HEK293 (cell line): ENCODE data around the gene PCDHGC5.

Experiments used
- GLI2 ChIP-seq: fragments of 450-650 bp; formaldehyde crosslinking; IDR thresholded peaks from 2 replicates; pipeline ENCODE4; 2017; ENCODE audit warnings: missing biosample characterization, missing genetic modification characterization, low read depth, borderline replicate concordance
- KLF10 ChIP-seq: fragments of 450-650 bp; IDR thresholded peaks from 2 replicates; pipeline ENCODE4 v1.5.1; 2018; ENCODE audit warnings: missing biosample characterization, mild to moderate bottlenecking, missing genetic modification characterization
- KLF16 ChIP-seq: fragments of 450-650 bp; formaldehyde crosslinking; IDR thresholded peaks from 2 replicates; pipeline ENCODE4 v1.5.1; 2017; ENCODE audit warnings: missing biosample characterization, missing genetic modification characterization
- MZF1 ChIP-seq: fragments of 450-650 bp; formaldehyde crosslinking; IDR thresholded peaks from 2 replicates; pipeline ENCODE4 v1.5.1; 2017; ENCODE audit warnings: missing biosample characterization, missing genetic modification characterization, borderline replicate concordance
- RBAK ChIP-seq: fragments of 450-650 bp; formaldehyde crosslinking; IDR thresholded peaks from 2 replicates; pipeline ENCODE4 v1.5.1; 2016; ENCODE audit warnings: missing biosample characterization, missing genetic modification characterization
- SALL2 ChIP-seq: fragments of 450-650 bp; formaldehyde crosslinking; IDR thresholded peaks from 2 replicates; pipeline ENCODE4 v1.5.0; 2017; ENCODE audit warnings: missing biosample characterization, mild to moderate bottlenecking, missing genetic modification characterization, borderline replicate concordance
- TRIM28 ChIP-seq: IDR thresholded peaks from 2 replicates; pipeline ENCODE4 v1.6.1; 2011; ENCODE audit warnings: low read length, control low read depth, borderline replicate concordance
- ZBTB8A ChIP-seq: fragments of 450-650 bp; formaldehyde crosslinking; IDR thresholded peaks from 2 replicates; pipeline ENCODE4 v1.5.1; 2016; ENCODE audit warnings: missing biosample characterization, missing genetic modification characterization
- ZFP69B ChIP-seq: fragments of 450-650 bp; formaldehyde crosslinking; IDR thresholded peaks from 2 replicates; pipeline ENCODE4 v1.5.1; 2016; ENCODE audit warnings: missing biosample characterization, missing genetic modification characterization
- ZNF2 ChIP-seq: fragments of 450-650 bp; formaldehyde crosslinking; IDR thresholded peaks from 2 replicates; pipeline ENCODE4 v1.5.1; 2016; ENCODE audit warnings: missing biosample characterization, missing genetic modification characterization
- ZNF274 ChIP-seq, 2 experiments: fragments of 200-500 bp in 1 of 2; fragments of 450-650 bp in 1 of 2; sonication (Bioruptor generic) in 1 of 2; formaldehyde crosslinking in 1 of 2; IDR thresholded peaks; 2 replicates each; pipeline versions ENCODE4 v1.5.1 to v1.6.1; 2014 to 2016; ENCODE audit warnings: borderline replicate concordance in 1 of 2, inconsistent platforms in 1 of 2, low read length in 1 of 2, missing biosample characterization in 1 of 2, missing genetic modification characterization in 1 of 2
- ZNF521 ChIP-seq: fragments of 450-650 bp; formaldehyde crosslinking; IDR thresholded peaks from 2 replicates; pipeline ENCODE4 v1.5.1; 2017; ENCODE audit warnings: missing biosample characterization, mild to moderate bottlenecking, missing genetic modification characterization
- ZNF548 ChIP-seq: fragments of 450-650 bp; formaldehyde crosslinking; IDR thresholded peaks from 2 replicates; pipeline ENCODE4 v1.5.1; 2016; ENCODE audit warnings: missing biosample characterization, missing genetic modification characterization
- ZNF558 ChIP-seq: fragments of 450-650 bp; formaldehyde crosslinking; IDR thresholded peaks from 2 replicates; pipeline ENCODE4 v1.5.1; 2016; ENCODE audit warnings: missing biosample characterization, missing genetic modification characterization
- ZNF560 ChIP-seq: fragments of 450-650 bp; formaldehyde crosslinking; IDR thresholded peaks from 2 replicates; pipeline ENCODE4 v1.5.1; 2017; ENCODE audit warnings: missing biosample characterization, missing genetic modification characterization, borderline replicate concordance
- ZNF571 ChIP-seq: fragments of 450-650 bp; formaldehyde crosslinking; IDR thresholded peaks from 2 replicates; pipeline ENCODE4 v1.5.0; 2017; ENCODE audit warnings: missing biosample characterization, missing genetic modification characterization
- ZNF629 ChIP-seq: fragments of 450-650 bp; formaldehyde crosslinking; IDR thresholded peaks from 2 replicates; pipeline ENCODE4 v1.5.1; 2017; ENCODE audit warnings: missing biosample characterization, missing genetic modification characterization
- ZNF660 ChIP-seq: fragments of 450-650 bp; IDR thresholded peaks from 2 replicates; pipeline ENCODE4 v1.5.1; 2018; ENCODE audit warnings: missing biosample characterization, mild to moderate bottlenecking, missing genetic modification characterization
- ZNF707 ChIP-seq: fragments of 450-650 bp; formaldehyde crosslinking; IDR thresholded peaks from 2 replicates; pipeline ENCODE4 v1.5.1; 2016; ENCODE audit warnings: missing biosample characterization, missing genetic modification characterization
- ZNF768 ChIP-seq: fragments of 450-650 bp; formaldehyde crosslinking; IDR thresholded peaks from 2 replicates; pipeline ENCODE4 v1.5.1; 2018; ENCODE audit warnings: missing biosample characterization, mild to moderate bottlenecking, missing genetic modification characterization
- TF ChIP-seq, protein P1 (sequence below): fragments of 450-650 bp; formaldehyde crosslinking; IDR thresholded peaks from 2 replicates; pipeline ENCODE4 v1.5.1; 2017; ENCODE audit warnings: missing biosample characterization, missing genetic modification characterization
- TF ChIP-seq, protein P2 (sequence below): fragments of 450-650 bp; formaldehyde crosslinking; IDR thresholded peaks from 2 replicates; pipeline ENCODE4 v1.5.1; 2016; ENCODE audit warnings: missing biosample characterization, missing genetic modification characterization
- TF ChIP-seq, protein P3 (sequence below): fragments of 450-650 bp; formaldehyde crosslinking; IDR thresholded peaks from 2 replicates; pipeline ENCODE4 v1.5.1; 2017; ENCODE audit warnings: missing biosample characterization, missing genetic modification characterization

PCDHGC5 gene

DNA sequence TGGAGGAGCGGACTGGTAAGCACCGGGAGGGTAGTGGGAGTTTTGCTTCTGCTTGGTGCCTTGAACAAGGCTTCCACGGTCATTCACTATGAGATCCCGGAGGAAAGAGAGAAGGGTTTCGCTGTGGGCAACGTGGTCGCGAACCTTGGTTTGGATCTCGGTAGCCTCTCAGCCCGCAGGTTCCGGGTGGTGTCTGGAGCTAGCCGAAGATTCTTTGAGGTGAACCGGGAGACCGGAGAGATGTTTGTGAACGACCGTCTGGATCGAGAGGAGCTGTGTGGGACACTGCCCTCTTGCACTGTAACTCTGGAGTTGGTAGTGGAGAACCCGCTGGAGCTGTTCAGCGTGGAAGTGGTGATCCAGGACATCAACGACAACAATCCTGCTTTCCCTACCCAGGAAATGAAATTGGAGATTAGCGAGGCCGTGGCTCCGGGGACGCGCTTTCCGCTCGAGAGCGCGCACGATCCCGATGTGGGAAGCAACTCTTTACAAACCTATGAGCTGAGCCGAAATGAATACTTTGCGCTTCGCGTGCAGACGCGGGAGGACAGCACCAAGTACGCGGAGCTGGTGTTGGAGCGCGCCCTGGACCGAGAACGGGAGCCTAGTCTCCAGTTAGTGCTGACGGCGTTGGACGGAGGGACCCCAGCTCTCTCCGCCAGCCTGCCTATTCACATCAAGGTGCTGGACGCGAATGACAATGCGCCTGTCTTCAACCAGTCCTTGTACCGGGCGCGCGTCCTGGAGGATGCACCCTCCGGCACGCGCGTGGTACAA is 12.6 kb upstream of the PCDHGC5 start (continued):
- TF ChIP-seq, protein P1, sequence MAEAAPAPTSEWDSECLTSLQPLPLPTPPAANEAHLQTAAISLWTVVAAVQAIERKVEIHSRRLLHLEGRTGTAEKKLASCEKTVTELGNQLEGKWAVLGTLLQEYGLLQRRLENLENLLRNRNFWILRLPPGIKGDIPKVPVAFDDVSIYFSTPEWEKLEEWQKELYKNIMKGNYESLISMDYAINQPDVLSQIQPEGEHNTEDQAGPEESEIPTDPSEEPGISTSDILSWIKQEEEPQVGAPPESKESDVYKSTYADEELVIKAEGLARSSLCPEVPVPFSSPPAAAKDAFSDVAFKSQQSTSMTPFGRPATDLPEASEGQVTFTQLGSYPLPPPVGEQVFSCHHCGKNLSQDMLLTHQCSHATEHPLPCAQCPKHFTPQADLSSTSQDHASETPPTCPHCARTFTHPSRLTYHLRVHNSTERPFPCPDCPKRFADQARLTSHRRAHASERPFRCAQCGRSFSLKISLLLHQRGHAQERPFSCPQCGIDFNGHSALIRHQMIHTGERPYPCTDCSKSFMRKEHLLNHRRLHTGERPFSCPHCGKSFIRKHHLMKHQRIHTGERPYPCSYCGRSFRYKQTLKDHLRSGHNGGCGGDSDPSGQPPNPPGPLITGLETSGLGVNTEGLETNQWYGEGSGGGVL, result no peak
- TF ChIP-seq ZNF571 (tag by site-specific recombination), result no peak
- TF ChIP-seq ZBTB8A (tag by site-specific recombination), result peak; percentile 44; the same call in 1 of the 2 replicates
- TF ChIP-seq ZFP69B (tag by site-specific recombination), result no peak
- TF ChIP-seq ZNF521 (tag by site-specific recombination), result no peak
- TF ChIP-seq ZNF558 (tag by site-specific recombination), result no peak
- 0 out of 2 replicates have a peak, but pooled peaks have one; percentile 14 for TF ChIP-seq ZNF2
- TF ChIP-seq ZNF707, result no peak
- no peak; the same call in 1 of the 2 replicates for TF ChIP-seq ZNF660
- no peak for TF ChIP-seq KLF10
- TF ChIP-seq, protein P2, sequence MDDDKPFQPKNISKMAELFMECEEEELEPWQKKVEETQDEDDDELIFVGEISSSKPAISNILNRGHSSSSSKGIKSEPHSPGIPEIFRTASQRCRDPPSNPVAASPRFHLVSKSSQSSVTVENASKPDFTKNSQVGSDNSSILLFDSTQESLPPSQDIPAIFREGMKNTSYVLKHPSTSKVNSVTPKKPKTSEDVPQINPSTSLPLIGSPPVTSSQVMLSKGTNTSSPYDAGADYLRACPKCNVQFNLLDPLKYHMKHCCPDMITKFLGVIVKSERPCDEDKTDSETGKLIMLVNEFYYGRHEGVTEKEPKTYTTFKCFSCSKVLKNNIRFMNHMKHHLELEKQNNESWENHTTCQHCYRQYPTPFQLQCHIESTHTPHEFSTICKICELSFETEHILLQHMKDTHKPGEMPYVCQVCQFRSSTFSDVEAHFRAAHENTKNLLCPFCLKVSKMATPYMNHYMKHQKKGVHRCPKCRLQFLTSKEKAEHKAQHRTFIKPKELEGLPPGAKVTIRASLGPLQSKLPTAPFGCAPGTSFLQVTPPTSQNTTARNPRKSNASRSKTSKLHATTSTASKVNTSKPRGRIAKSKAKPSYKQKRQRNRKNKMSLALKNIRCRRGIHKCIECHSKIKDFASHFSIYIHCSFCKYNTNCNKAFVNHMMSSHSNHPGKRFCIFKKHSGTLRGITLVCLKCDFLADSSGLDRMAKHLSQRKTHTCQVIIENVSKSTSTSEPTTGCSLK (tag by site-specific recombination), result no peak
- TF ChIP-seq GLI2 (tag by site-specific recombination), result no peak
- no peak for TF ChIP-seq ZNF768 (tag by site-specific recombination)
- no peak for TF ChIP-seq ZNF629 (tag by site-specific recombination)
- TF ChIP-seq RBAK (tag by site-specific recombination), result no peak
- 0 out of 2 replicates have a peak, but pooled peaks have one; percentile 63 for TF ChIP-seq TRIM28
- TF ChIP-seq, protein P3, sequence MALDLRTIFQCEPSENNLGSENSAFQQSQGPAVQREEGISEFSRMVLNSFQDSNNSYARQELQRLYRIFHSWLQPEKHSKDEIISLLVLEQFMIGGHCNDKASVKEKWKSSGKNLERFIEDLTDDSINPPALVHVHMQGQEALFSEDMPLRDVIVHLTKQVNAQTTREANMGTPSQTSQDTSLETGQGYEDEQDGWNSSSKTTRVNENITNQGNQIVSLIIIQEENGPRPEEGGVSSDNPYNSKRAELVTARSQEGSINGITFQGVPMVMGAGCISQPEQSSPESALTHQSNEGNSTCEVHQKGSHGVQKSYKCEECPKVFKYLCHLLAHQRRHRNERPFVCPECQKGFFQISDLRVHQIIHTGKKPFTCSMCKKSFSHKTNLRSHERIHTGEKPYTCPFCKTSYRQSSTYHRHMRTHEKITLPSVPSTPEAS (tag by site-specific recombination), result no peak
- no peak for TF ChIP-seq SALL2 (tag by site-specific recombination)
- TF ChIP-seq ZNF274 (IDR thresholded peaks at IDR 0.05; ENCODE audit: low read length), result no peak
- TF ChIP-seq ZNF274 (tag by site-specific recombination; IDR thresholded peaks at IDR 0.05; ENCODE audit: borderline replicate concordance), result no peak
- no peak for TF ChIP-seq ZNF560
- no peak for TF ChIP-seq KLF16 (tag by site-specific recombination)
- TF ChIP-seq MZF1 (tag by site-specific recombination), result no peak
- TF ChIP-seq ZNF548 (tag by site-specific recombination), result no peak
